Measurements from ENCODE around the gene HECW1.

- TF ChIP-seq EP300 (IDR thresholded peaks at IDR 0.05) = no peak
- TF ChIP-seq POLR2AphosphoS5 (IDR thresholded peaks at IDR 0.05) = no peak
- no peak for TF ChIP-seq CTCF (IDR thresholded peaks at IDR 0.05)
Observed at GRCh38 chr7:43602256-43602655, 489.8 kb downstream of the HECW1 start.

All from esophagus muscularis mucosa (tissue), 4 donors.